ENCODE results near the gene PLA2G15.

PLA2G15 gene

GRCh38 chr16:68244903-68245853 is at the start of gene PLA2G15:
Gene PLA2G15 (plus strand): TSS chr16:68245373. CDS start chr16:68245427, 54 bp downstream.
- H3K4me3 ChIP-seq (ENCODE audit: low read length): peak within 1 kb of the TSS; percentile 97
- DNase-seq (ENCODE audit: low read depth): peak; percentile 84
- no peak for TF ChIP-seq CTCF (conservative IDR thresholded peaks at IDR 0.05; ENCODE audit: low read depth, low read length)

- no peak overlapping the region for H3K4me3 ChIP-seq (ENCODE audit: low read length)
- DNase-seq (ENCODE audit: low read depth): no peak
- no peak for TF ChIP-seq CTCF (conservative IDR thresholded peaks at IDR 0.05; ENCODE audit: low read depth, low read length)
Measured at GRCh38 chr16:68197250-68197649, 47.9 kb upstream of the PLA2G15 start.

GRCh38 chr16:68200088-68200783 is 44.9 kb upstream of the PLA2G15 start:
- TF ChIP-seq CTCF (conservative IDR thresholded peaks at IDR 0.05; ENCODE audit: low read depth, low read length): no peak
- no peak for DNase-seq (ENCODE audit: low read depth)
- H3K4me3 ChIP-seq (ENCODE audit: low read length): no peak overlapping the region

GRCh38 chr16:68202091-68202519 is 43.1 kb upstream of the PLA2G15 start:
- no peak overlapping the region for H3K4me3 ChIP-seq (ENCODE audit: low read length)
- no peak for DNase-seq (ENCODE audit: low read depth)
- no peak for TF ChIP-seq CTCF (conservative IDR thresholded peaks at IDR 0.05; ENCODE audit: low read depth, low read length)

- no peak for TF ChIP-seq CTCF (conservative IDR thresholded peaks at IDR 0.05; ENCODE audit: low read depth, low read length)
- no peak overlapping the region for H3K4me3 ChIP-seq (ENCODE audit: low read length)
- no peak for DNase-seq (ENCODE audit: low read depth)
Measured at GRCh38 chr16:68206245-68206644, 38.9 kb upstream of the PLA2G15 start.

GRCh38 chr16:68214726-68215125 is 30.4 kb upstream of the PLA2G15 start:
- TF ChIP-seq CTCF (conservative IDR thresholded peaks at IDR 0.05; ENCODE audit: low read depth, low read length): no peak
- no peak overlapping the region for H3K4me3 ChIP-seq (ENCODE audit: low read length)
- DNase-seq (ENCODE audit: low read depth): no peak
